GM12878 (cell line): Measurements from ENCODE around the gene ZNF385C. TPM values are rescaled to one million over a fixed set of nuclear protein-coding genes. Genes with fewer than 3 reads are reported as not detected.

Experiments
- ATAC-seq: fragments of 200-7000 bp; cut with Tn5 transposase; 3 replicates; pipeline ENCODE4 v1.9.1; 2020; ENCODE audit warnings: mild to moderate bottlenecking, moderate library complexity
- BruUV-seq: library from RNA; stranded (reverse); fragments of 400-500 nt; replicated peaks from 2 replicates; lab custom pipeline; 2021; lab: Mats Ljungman, UMichigan
- CTCF ChIA-PET: fragments of 300-600 bp; sonication (Branson Sonifier 250); formaldehyde crosslinking; extraction: SDS; loops from one replicate; lab custom pipeline; 2021; ENCODE audit warnings: inconsistent platforms; lab: Yijun Ruan, JAX
- POLR2A ChIA-PET: fragments of 350-600 bp; formaldehyde crosslinking; extraction: SDS; loops from one replicate; lab custom pipeline; 2021; ENCODE audit warnings: inconsistent platforms; lab: Charles Lee
- RAD21 ChIA-PET: fragments of 300-600 bp; sonication (Branson Sonifier 250); formaldehyde crosslinking; loops from one replicate; lab custom pipeline; 2023; ENCODE audit warnings: antibody characterized with exemption; ENCODE audit not compliant: unreplicated experiment; lab: Charles Lee
- SMC1A ChIA-PET: fragments of 300-600 bp; sonication (Branson Sonifier 250); formaldehyde crosslinking; loops from one replicate; lab custom pipeline; 2023; ENCODE audit not compliant: unreplicated experiment, uncharacterized antibody; lab: Charles Lee
- DNase-seq: peaks from one replicate; pipeline ENCODE4 v3.0.0-alpha.2; 2011; ENCODE audit warnings: low read depth, low spot score
- FAIRE-seq: peaks from 3 replicates; lab custom pipeline; 2011; peaks lifted over from hg19 to GRCh38; lab: Jason Lieb, UNC
- H2AFZ ChIP-seq: 2 replicates; pipeline ENCODE4 v1.6.0; 2011; ENCODE audit warnings: low read depth, low read length, control low read depth; ENCODE audit not compliant: control insufficient read depth
- H3K27ac ChIP-seq: 2 replicates; pipeline ENCODE4 v1.5.1; 2011; ENCODE audit warnings: control low read depth; ENCODE audit not compliant: control insufficient read depth, insufficient read depth
- H3K27me3 ChIP-seq, 2 experiments: replicated peaks in 1 of 2; 2 replicates each; pipeline versions ENCODE4 v1.6.0 to v1.6.1; 2011; ENCODE audit warnings: low read length in 1 of 2; ENCODE audit not compliant: control insufficient read depth in 2 of 2, insufficient read depth in 2 of 2
- H3K36me3 ChIP-seq, 2 experiments: 2 replicates each; pipeline ENCODE4 v1.5.1; 2011; ENCODE audit warnings: low read length in 1 of 2; ENCODE audit not compliant: control insufficient read depth in 2 of 2, insufficient read depth in 2 of 2
- H3K4me1 ChIP-seq: 2 replicates; pipeline ENCODE4 v1.6.1; 2011; ENCODE audit warnings: mild to moderate bottlenecking, low read length, moderate library complexity, mixed read lengths; ENCODE audit not compliant: control insufficient read depth, insufficient read depth
- H3K4me2 ChIP-seq: 2 replicates; pipeline ENCODE4 v1.6.0; 2011; ENCODE audit warnings: control low read depth; ENCODE audit not compliant: control insufficient read depth, insufficient read depth
- H3K4me3 ChIP-seq: fragments of 200-600 bp; sonication (generic); 2 replicates; pipeline ENCODE4 v1.5.1; 2016
- H3K79me2 ChIP-seq: 2 replicates; pipeline ENCODE4 v1.6.0; 2011; ENCODE audit warnings: low read length; ENCODE audit not compliant: control insufficient read depth, insufficient read depth
- H3K9ac ChIP-seq: 2 replicates; pipeline ENCODE4 v1.8.0; 2011; ENCODE audit warnings: low read length, control low read depth, mixed read lengths; ENCODE audit not compliant: control insufficient read depth, insufficient read depth
- H3K9me3 ChIP-seq: replicated peaks from 3 replicates; pipeline ENCODE4 v1.5.1; 2011; ENCODE audit warnings: mild to moderate bottlenecking, low read length; ENCODE audit not compliant: control insufficient read depth, insufficient read depth
- H4K20me1 ChIP-seq: 2 replicates; pipeline ENCODE4 v1.6.0; 2011; ENCODE audit not compliant: control insufficient read depth, insufficient read depth
- BMI1 ChIP-seq: fragments of 450-650 bp; IDR thresholded peaks from 2 replicates; pipeline ENCODE4 v1.6.1; 2016; ENCODE audit warnings: mild to moderate bottlenecking, moderate library complexity, borderline replicate concordance
- ETV6 ChIP-seq, 2 experiments: fragments of 450-650 bp in 1 of 2; IDR thresholded peaks in 1 of 2; conservative IDR thresholded peaks in 1 of 2; 2 replicates each; pipeline ENCODE4 v1.6.1; 2014; ENCODE audit warnings: antibody characterized with exemption in 1 of 2, borderline replicate concordance in 1 of 2, low read depth in 1 of 2, mild to moderate bottlenecking in 1 of 2, moderate library complexity in 1 of 2
- MTA2 ChIP-seq: fragments of 450-650 bp; IDR thresholded peaks from 2 replicates; pipeline ENCODE4 v1.6.1; 2016; ENCODE audit warnings: low read depth, mild to moderate bottlenecking, moderate library complexity
- POLR2A ChIP-seq: IDR thresholded peaks from 2 replicates; pipeline ENCODE4 v1.6.1; 2011; ENCODE audit warnings: low read depth, mild to moderate bottlenecking, low read length
- SMARCA5 ChIP-seq: fragments of 450-650 bp; IDR thresholded peaks from 2 replicates; pipeline ENCODE4 v1.6.1; 2017; ENCODE audit warnings: mild to moderate bottlenecking
- SPI1 ChIP-seq: IDR thresholded peaks from 2 replicates; pipeline ENCODE4 v1.6.1; 2011; ENCODE audit warnings: low read depth, mild to moderate bottlenecking, low read length, moderate library complexity, borderline replicate concordance; ENCODE audit not compliant: insufficient read depth
- SREBF2 ChIP-seq: IDR thresholded peaks from 2 replicates; pipeline ENCODE4 v1.6.1; 2012; ENCODE audit warnings: mild to moderate bottlenecking, low read length
- SUZ12 ChIP-seq: fragments of 200-600 bp; sonication (generic); IDR thresholded peaks from one replicate; pipeline ENCODE4 v1.6.1; 2018; ENCODE audit warnings: antibody characterized with exemption, mild to moderate bottlenecking; ENCODE audit not compliant: unreplicated experiment
- TARDBP ChIP-seq: IDR thresholded peaks from 2 replicates; pipeline ENCODE4 v1.6.1; 2016; ENCODE audit warnings: borderline replicate concordance
- YBX1 ChIP-seq: fragments of 450-650 bp; IDR thresholded peaks from 2 replicates; pipeline ENCODE4 v1.6.1; 2016; ENCODE audit warnings: antibody characterized with exemption
- WGBS: methylation state at CpG from one replicate; pipeline ENCODE4 v1.1.6; 2016; ENCODE audit warnings: low lambda C conversion rate; ENCODE audit not compliant: insufficient replicate concordance, insufficient coverage; ENCODE audit errors: missing lambda C conversion rate; 5-methylcytosine and 5-hydroxymethylcytosine counted together
- in situ Hi-C: fragments of 300-500 bp; cut with MboI; formaldehyde crosslinking; loops from 9 replicates; pipeline ENCODE4 v1.14.3; 2018; ENCODE audit warnings: mixed read lengths
- intact Hi-C: fragments of 100-400 bp; cut with micrococcal nuclease; formaldehyde crosslinking; loops from one replicate; pipeline ENCODE4 v1.14.2; 2022; ENCODE audit not compliant: unreplicated experiment
- polyA plus RNA-seq, 11 experiments: library from polyadenylated mRNA; depleted of rRNA in 4 of 11; unstranded in 6 of 11; stranded (reverse) in 5 of 11; fragments of >200 nt; fragmentation: Nextera tagmentation in 4 of 11; fragmentation: Illumina TruSeq in 1 of 11; extraction: Ambion mirVana in 4 of 11; extraction: Trizol in 1 of 11; gene quantifications; 1 replicate in 1 of 11; 2 replicates in 10 of 11; pipeline versions ENCODE4 v1.2.1 to v1.2.3, GENCODE V29; 2011 to 2016; ENCODE audit warnings: inconsistent platforms in 2 of 11, missing spikeins in 2 of 11, low read depth in 1 of 11
- total RNA-seq, 4 experiments: library from RNA; depleted of rRNA in 3 of 4; stranded (reverse); fragments of >200 nt in 3 of 4; fragmentation: Illumina TruSeq in 1 of 4; extraction: Trizol in 1 of 4; gene quantifications; 2 replicates each; pipeline versions ENCODE4 v1.2.1 to v1.2.3, GENCODE V29; 2013 to 2021
- TF ChIP-seq, protein P1 (sequence below): IDR thresholded peaks from 2 replicates; pipeline ENCODE4 v1.6.1; 2011; ENCODE audit warnings: low read depth, mild to moderate bottlenecking, low read length, moderate library complexity, borderline replicate concordance; ENCODE audit errors: extremely low read depth
- TF ChIP-seq, protein P2 (sequence below): fragments of 450-650 bp; IDR thresholded peaks from 2 replicates; pipeline ENCODE4 v1.6.1; 2017; ENCODE audit warnings: antibody characterized with exemption, mild to moderate bottlenecking, moderate library complexity
- TF ChIP-seq, protein P3 (sequence below): fragments of 450-650 bp; conservative IDR thresholded peaks from 2 replicates; pipeline ENCODE4 v1.6.1; 2017; ENCODE audit warnings: mild to moderate bottlenecking, moderate library complexity
- TF ChIP-seq, protein P4 (sequence below): fragments of 450-650 bp; IDR thresholded peaks from 2 replicates; pipeline ENCODE4 v1.6.1; 2016; ENCODE audit warnings: mild to moderate bottlenecking, moderate library complexity, borderline replicate concordance
- TF ChIP-seq, protein P5 (sequence below): IDR thresholded peaks from 2 replicates; pipeline ENCODE4 v1.6.1; 2012; ENCODE audit warnings: low read depth, low read length, improper control_type of control experiment

Gene ZNF385C
- total and polyA plus RNA-seq, 10 of the 15 experiments (the other 5 are each of a cell fraction or from before 2014, with no cell fraction given) = 0.06 to 0.20 (median 0.07) TPM; not detected in 5

DNA sequence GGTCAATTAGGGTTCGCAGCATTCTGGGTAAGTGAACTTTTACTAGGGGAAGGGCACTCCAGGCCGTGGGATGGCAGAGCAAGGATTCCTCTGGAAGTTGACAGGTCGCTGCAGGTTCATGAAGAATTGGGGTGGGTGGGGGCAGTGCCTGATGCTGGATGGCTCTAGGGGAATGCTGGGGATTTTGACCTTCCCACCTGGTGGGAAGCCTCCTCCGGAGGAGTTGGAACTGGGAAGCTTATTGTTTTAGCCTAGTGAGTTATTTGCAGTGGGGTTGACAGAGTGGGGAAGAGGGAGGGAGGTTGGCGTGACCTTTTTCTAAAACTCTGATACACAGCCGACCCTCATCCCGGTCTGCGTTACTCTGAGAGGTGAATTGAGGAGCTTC is 47.3 kb downstream of the ZNF385C start:
- no peak for ATAC-seq
- no peaks in the 10 kb centered on the region for H3K4me1 ChIP-seq
- SMC1A ChIA-PET = interaction anchor here (0.7 kb wide), 1 partner anchor 68 kb away, joined by 3 read pairs; no protein-coding TSS in a partner anchor
- intact Hi-C loops = no loop called here
- no TSS peak for BruUV-seq
- in situ Hi-C loops = no loop called here
- no peak overlapping the region for H2AFZ ChIP-seq
- RAD21 ChIA-PET = no interaction called here
- no peaks in the 10 kb centered on the region for H3K79me2 ChIP-seq
- no peak for FAIRE-seq
- peak overlapping the region; percentile 48; the same call in 1 of the 2 replicates for H3K4me2 ChIP-seq
- DNase-seq = no peak
- H3K4me3 ChIP-seq = no peak overlapping the region; the same call in 1 of the 2 replicates
- H3K9ac ChIP-seq = no peak overlapping the region
- WGBS = 65% methylated on average over 8 of the region's 8 CpGs
- POLR2A ChIA-PET = no interaction called here
- H3K9me3 ChIP-seq = peaks cover under 1% of the 10 kb centered on the region; the same call in 1 of the 3 replicates
- CTCF ChIA-PET = interaction anchor here (1.0 to 1.4 kb wide), 4 partner anchors 15 to 87 kb away, joined by 3 to 4 read pairs (median 4); no protein-coding TSS in a partner anchor
- no peaks in the 10 kb centered on the region for H3K36me3 ChIP-seq
- no peaks in the 10 kb centered on the region for H4K20me1 ChIP-seq
- H3K27me3 ChIP-seq = peaks cover 4 to 5% of the 10 kb centered on the region in 2 experiments
- no peak overlapping the region for H3K27ac ChIP-seq
- TF ChIP-seq SUZ12 (no peak), SREBF2 (no peak), POLR2A (no peak), TARDBP (no peak), YBX1 (no peak), MTA2 (no peak), ETV6 (conservative IDR thresholded peaks at IDR 0.05 in 1 of 2, IDR thresholded peaks at IDR 0.05 in 1 of 2; ENCODE audit: borderline replicate concordance in 1 of 2, low read depth in 1 of 2) (no peak), SMARCA5 (no peak), BMI1 (no peak), SPI1 (no peak)
- TF ChIP-seq, protein P1, sequence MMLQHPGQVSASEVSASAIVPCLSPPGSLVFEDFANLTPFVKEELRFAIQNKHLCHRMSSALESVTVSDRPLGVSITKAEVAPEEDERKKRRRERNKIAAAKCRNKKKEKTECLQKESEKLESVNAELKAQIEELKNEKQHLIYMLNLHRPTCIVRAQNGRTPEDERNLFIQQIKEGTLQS = no peak
- TF ChIP-seq, protein P2, sequence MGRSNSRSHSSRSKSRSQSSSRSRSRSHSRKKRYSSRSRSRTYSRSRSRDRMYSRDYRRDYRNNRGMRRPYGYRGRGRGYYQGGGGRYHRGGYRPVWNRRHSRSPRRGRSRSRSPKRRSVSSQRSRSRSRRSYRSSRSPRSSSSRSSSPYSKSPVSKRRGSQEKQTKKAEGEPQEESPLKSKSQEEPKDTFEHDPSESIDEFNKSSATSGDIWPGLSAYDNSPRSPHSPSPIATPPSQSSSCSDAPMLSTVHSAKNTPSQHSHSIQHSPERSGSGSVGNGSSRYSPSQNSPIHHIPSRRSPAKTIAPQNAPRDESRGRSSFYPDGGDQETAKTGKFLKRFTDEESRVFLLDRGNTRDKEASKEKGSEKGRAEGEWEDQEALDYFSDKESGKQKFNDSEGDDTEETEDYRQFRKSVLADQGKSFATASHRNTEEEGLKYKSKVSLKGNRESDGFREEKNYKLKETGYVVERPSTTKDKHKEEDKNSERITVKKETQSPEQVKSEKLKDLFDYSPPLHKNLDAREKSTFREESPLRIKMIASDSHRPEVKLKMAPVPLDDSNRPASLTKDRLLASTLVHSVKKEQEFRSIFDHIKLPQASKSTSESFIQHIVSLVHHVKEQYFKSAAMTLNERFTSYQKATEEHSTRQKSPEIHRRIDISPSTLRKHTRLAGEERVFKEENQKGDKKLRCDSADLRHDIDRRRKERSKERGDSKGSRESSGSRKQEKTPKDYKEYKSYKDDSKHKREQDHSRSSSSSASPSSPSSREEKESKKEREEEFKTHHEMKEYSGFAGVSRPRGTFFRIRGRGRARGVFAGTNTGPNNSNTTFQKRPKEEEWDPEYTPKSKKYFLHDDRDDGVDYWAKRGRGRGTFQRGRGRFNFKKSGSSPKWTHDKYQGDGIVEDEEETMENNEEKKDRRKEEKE = no peak
- TF ChIP-seq, protein P3, sequence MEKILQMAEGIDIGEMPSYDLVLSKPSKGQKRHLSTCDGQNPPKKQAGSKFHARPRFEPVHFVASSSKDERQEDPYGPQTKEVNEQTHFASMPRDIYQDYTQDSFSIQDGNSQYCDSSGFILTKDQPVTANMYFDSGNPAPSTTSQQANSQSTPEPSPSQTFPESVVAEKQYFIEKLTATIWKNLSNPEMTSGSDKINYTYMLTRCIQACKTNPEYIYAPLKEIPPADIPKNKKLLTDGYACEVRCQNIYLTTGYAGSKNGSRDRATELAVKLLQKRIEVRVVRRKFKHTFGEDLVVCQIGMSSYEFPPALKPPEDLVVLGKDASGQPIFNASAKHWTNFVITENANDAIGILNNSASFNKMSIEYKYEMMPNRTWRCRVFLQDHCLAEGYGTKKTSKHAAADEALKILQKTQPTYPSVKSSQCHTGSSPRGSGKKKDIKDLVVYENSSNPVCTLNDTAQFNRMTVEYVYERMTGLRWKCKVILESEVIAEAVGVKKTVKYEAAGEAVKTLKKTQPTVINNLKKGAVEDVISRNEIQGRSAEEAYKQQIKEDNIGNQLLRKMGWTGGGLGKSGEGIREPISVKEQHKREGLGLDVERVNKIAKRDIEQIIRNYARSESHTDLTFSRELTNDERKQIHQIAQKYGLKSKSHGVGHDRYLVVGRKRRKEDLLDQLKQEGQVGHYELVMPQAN = no peak
- TF ChIP-seq, protein P4, sequence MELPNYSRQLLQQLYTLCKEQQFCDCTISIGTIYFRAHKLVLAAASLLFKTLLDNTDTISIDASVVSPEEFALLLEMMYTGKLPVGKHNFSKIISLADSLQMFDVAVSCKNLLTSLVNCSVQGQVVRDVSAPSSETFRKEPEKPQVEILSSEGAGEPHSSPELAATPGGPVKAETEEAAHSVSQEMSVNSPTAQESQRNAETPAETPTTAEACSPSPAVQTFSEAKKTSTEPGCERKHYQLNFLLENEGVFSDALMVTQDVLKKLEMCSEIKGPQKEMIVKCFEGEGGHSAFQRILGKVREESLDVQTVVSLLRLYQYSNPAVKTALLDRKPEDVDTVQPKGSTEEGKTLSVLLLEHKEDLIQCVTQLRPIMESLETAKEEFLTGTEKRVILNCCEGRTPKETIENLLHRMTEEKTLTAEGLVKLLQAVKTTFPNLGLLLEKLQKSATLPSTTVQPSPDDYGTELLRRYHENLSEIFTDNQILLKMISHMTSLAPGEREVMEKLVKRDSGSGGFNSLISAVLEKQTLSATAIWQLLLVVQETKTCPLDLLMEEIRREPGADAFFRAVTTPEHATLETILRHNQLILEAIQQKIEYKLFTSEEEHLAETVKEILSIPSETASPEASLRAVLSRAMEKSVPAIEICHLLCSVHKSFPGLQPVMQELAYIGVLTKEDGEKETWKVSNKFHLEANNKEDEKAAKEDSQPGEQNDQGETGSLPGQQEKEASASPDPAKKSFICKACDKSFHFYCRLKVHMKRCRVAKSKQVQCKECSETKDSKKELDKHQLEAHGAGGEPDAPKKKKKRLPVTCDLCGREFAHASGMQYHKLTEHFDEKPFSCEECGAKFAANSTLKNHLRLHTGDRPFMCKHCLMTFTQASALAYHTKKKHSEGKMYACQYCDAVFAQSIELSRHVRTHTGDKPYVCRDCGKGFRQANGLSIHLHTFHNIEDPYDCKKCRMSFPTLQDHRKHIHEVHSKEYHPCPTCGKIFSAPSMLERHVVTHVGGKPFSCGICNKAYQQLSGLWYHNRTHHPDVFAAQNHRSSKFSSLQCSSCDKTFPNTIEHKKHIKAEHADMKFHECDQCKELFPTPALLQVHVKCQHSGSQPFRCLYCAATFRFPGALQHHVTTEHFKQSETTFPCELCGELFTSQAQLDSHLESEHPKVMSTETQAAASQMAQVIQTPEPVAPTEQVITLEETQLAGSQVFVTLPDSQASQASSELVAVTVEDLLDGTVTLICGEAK = no peak
- TF ChIP-seq, protein P5, sequence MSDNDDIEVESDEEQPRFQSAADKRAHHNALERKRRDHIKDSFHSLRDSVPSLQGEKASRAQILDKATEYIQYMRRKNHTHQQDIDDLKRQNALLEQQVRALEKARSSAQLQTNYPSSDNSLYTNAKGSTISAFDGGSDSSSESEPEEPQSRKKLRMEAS = no peak
